ENCODE measurements around the gene GPR157. TPM values are rescaled to one million over a fixed set of nuclear protein-coding genes. Genes with fewer than 3 reads are reported as not detected.

Gene GPR157
- total and polyA plus RNA-seq, 2 of the 13 experiments (the other 11 are each of a cell fraction or from before 2014, with no cell fraction given), result 10.1 to 19.2 TPM

GRCh38 chr1:9075022-9075421, 53.9 kb downstream of the GPR157 start (continued):
- TF ChIP-seq TOPORS (CRISPR knock-in tag; IDR thresholded peaks at IDR 0.05) (no peak), RARA (CRISPR knock-in tag; IDR thresholded peaks at IDR 0.05) (peak; percentile 18; the same call in 1 of the 2 replicates), SIN3A (IDR thresholded peaks at IDR 0.05; ENCODE audit: borderline replicate concordance, low read depth, low read length) (no peak), NCOA2 (CRISPR knock-in tag; IDR thresholded peaks at IDR 0.05) (no peak), ELF3 (CRISPR knock-in tag; IDR thresholded peaks at IDR 0.05) (peak; percentile 74; the same call in 1 of the 2 replicates), BRCA1 (CRISPR knock-in tag; IDR thresholded peaks at IDR 0.05) (no peak)

DNA sequence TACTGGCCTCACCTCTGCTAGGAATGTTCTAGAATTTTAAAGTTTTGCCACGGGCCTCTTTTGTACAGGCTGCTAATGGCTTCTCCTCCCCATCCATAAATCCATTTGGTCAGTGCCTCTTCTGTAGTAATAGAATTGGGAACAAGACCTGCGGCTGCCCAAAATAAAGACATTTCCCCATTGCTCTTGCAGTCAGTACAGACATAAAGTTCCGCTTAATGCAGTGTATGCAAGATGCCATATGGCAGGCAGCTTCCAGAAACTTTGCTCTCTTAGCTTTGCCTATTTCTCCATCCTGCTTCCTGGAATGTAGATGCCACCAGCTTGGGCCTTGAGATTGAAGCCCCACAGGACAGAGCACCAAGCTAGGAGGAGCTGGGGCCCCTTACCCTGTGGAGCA, 55.8 kb downstream of the GPR157 start:
- 73% methylated on average over 3 of the region's 3 CpGs for WGBS (ENCODE audit: low lambda C conversion rate)
- no peaks in the 10 kb centered on the region for H3K9me3 ChIP-seq (ENCODE audit: low read length)
- H3K4me3 ChIP-seq (replicated peaks in 1 of 3; ENCODE audit: insufficient read depth in 1 of 3, low read depth in 2 of 3, low read length in 3 of 3), result no peak overlapping the region
- peaks cover 2 to 12% of the 10 kb centered on the region in 2 experiments; a peak in 4 of 5 replicates for H3K27me3 ChIP-seq (ENCODE audit: control insufficient read depth in 1 of 2, insufficient read depth in 2 of 2, low read length in 2 of 2)
- FAIRE-seq (no peak), DNase-seq (ENCODE audit: low spot score) (no peak), ATAC-seq (no peak)
- H3K79me2 ChIP-seq (ENCODE audit: insufficient read depth, low read length), result no peaks in the 10 kb centered on the region
- in situ Hi-C loops (cut with HindIII; ENCODE audit: extremely low pct_ligation_motif_present, low pct_unique_long_range_greater_than_20kb) (no loop called here), intact Hi-C loops (cut with micrococcal nuclease; ENCODE audit: unreplicated experiment) (no loop called here)
- no peak overlapping the region for H2AFZ ChIP-seq (ENCODE audit: low read length)
- H3K36me3 ChIP-seq (replicated peaks in 1 of 2; ENCODE audit: control insufficient read depth in 1 of 2, insufficient read depth in 2 of 2, low read length in 2 of 2), result no peaks in the 10 kb centered on the region
- H3K4me2 ChIP-seq (ENCODE audit: low read depth, low read length), result no peak overlapping the region
- ChIA-PET POLR2A (no interaction called here), CTCF (ENCODE audit: low intra/inter-chr PET ratio, low total read pairs) (no interaction called here)
- TF ChIP-seq, protein P1, sequence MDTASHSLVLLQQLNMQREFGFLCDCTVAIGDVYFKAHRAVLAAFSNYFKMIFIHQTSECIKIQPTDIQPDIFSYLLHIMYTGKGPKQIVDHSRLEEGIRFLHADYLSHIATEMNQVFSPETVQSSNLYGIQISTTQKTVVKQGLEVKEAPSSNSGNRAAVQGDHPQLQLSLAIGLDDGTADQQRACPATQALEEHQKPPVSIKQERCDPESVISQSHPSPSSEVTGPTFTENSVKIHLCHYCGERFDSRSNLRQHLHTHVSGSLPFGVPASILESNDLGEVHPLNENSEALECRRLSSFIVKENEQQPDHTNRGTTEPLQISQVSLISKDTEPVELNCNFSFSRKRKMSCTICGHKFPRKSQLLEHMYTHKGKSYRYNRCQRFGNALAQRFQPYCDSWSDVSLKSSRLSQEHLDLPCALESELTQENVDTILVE (CRISPR knock-in tag; IDR thresholded peaks at IDR 0.05), result no peak
- no peak for TF ChIP-seq SNAPC4 (CRISPR knock-in tag; IDR thresholded peaks at IDR 0.05)
- no peak for TF ChIP-seq CREM (IDR thresholded peaks at IDR 0.05)
- TF ChIP-seq CREM (CRISPR knock-in tag; IDR thresholded peaks at IDR 0.05), result no peak
- TF ChIP-seq HOXA9 (CRISPR knock-in tag; IDR thresholded peaks at IDR 0.05; ENCODE audit: borderline replicate concordance), result no peak
- BruUV-seq (replicated peaks), result no TSS peak
- H3K27ac ChIP-seq (ENCODE audit: extremely low read length, insufficient read depth, low read length), result no peak overlapping the region
- H4K20me1 ChIP-seq (ENCODE audit: insufficient read depth, low read length), result no peaks in the 10 kb centered on the region
- H3K9ac ChIP-seq (ENCODE audit: insufficient read depth, low read depth, low read length), result no peak overlapping the region
- H3K4me1 ChIP-seq (ENCODE audit: insufficient read depth, low read length), result peaks cover 40% of the 10 kb centered on the region

All from HepG2 (cell line).